Stomach (tissue), 9 donors: Measurements from ENCODE around the gene FARSB. TPM values are rescaled to one million over a fixed set of nuclear protein-coding genes. Genes with fewer than 3 reads are reported as not detected.

Experiments used
- DNase-seq, 2 donors: peaks; one replicate each; pipeline versions ENCODE4 v3.0.0 to v3.0.0-alpha.2; 2013 to 2019
- H3K27ac ChIP-seq, 5 donors: fragments of 200-600 bp in 4 of 5; sonication (generic) in 4 of 5; one replicate each; pipeline ENCODE4 v1.5.1; 2013 to 2019; ENCODE audit warnings: mild to moderate bottlenecking in 1 of 5, moderate library complexity in 1 of 5
- H3K27me3 ChIP-seq, 3 donors: fragments of 200-600 bp; sonication (generic); one replicate each; pipeline ENCODE4 v1.5.1; 2017 to 2019; ENCODE audit warnings: mixed run types in 1 of 3
- H3K36me3 ChIP-seq, 4 donors: fragments of 200-600 bp; sonication (generic); 1 replicate in 3 of 4; 2 replicates in 1 of 4; pipeline ENCODE4 v1.5.1; 2016 to 2019
- H3K4me1 ChIP-seq, 4 donors: fragments of 200-600 bp; sonication (generic); one replicate each; pipeline ENCODE4 v1.5.1; 2016 to 2019
- H3K4me3 ChIP-seq, 4 donors: fragments of 200-600 bp; sonication (generic) in 3 of 4; one replicate each; pipeline ENCODE4 v1.5.1; 2016 to 2019; ENCODE audit warnings: mild to moderate bottlenecking in 1 of 4
- H3K9me3 ChIP-seq, 4 donors: fragments of 200-600 bp; sonication (generic); one replicate each; pipeline ENCODE4 v1.5.1; 2016 to 2019
- EP300 ChIP-seq: sonication (generic); formaldehyde crosslinking; IDR thresholded peaks from one replicate; pipeline ENCODE4 v1.6.1; 2017; ENCODE audit warnings: antibody characterized with exemption
- POLR2A ChIP-seq, 4 donors: fragments of 450-650 bp; IDR thresholded peaks; one replicate each; pipeline ENCODE4 v1.6.1; 2016; ENCODE audit warnings: antibody characterized with exemption in 4 of 4, control low read depth in 2 of 4, mild to moderate bottlenecking in 1 of 4, moderate library complexity in 1 of 4
- POLR2AphosphoS5 ChIP-seq, 3 donors: sonication (generic); formaldehyde crosslinking; IDR thresholded peaks; one replicate each; pipeline ENCODE4 v1.6.1; 2016; ENCODE audit warnings: antibody characterized with exemption in 3 of 3
- WGBS, 5 donors: extraction: QIAGEN DNeasy Blood & Tissue Kit in 3 of 5; methylation state at CpG; one replicate each; pipeline versions ENCODE4 v1.1.5 to v1.1.7; 2013 to 2018; 5-methylcytosine and 5-hydroxymethylcytosine counted together
- intact Hi-C: fragments of 100-400 bp; cut with DNase I; formaldehyde crosslinking; loops from one replicate; pipeline ENCODE4 v1.15.1; 2023; ENCODE audit warnings: low total_unique reads
- polyA plus RNA-seq, 3 donors: library from polyadenylated mRNA; stranded (reverse); fragments of 200-250 nt; gene quantifications; one replicate each; pipeline ENCODE4 v1.2.3, GENCODE V29; 2013
- total RNA-seq, 5 donors: library from RNA; depleted of rRNA; stranded (reverse); fragments of >200 nt; gene quantifications; one replicate each; pipeline versions ENCODE4 v1.1.0 to v1.2.3, GENCODE V29; 2014 to 2016
- TF ChIP-seq, protein P1 (sequence below), 7 experiments: fragments of 450-650 bp in 4 of 7; fragments of 200-600 bp in 3 of 7; sonication (generic) in 3 of 7; IDR thresholded peaks; one replicate each; pipeline ENCODE4 v1.5.1; 2016 to 2019; ENCODE audit warnings: antibody characterized with exemption in 7 of 7, control low read depth in 2 of 7, mild to moderate bottlenecking in 1 of 7
- donor health status: healthy with polysubstance abuse.
- donor health status: Bipolar disorder and iron deficiency.
- donor health status: healthy.

The FARSB gene
- total and polyA plus RNA-seq, 8 donors = 1.4 to 26.3 (median 13.8) TPM

DNA sequence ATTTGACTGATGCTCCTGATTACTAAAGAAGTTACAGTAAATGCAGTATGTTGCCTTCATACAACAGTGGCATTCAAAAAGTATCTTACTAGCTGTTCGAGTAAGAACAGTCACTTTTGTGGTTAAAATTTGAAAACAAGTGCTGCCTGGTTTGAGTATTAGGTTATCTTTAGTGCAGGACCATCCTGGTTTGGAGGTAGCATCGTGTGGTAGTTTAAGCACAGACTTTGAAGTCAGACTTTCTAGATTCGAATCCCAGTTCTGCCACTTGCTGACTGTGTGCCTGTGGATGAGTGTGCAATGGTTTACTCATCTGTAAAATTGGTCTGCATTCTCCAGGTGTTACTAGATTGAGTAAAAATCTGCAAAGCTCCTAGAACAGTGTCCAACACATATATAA lies 134.8 kb downstream of the FARSB start:
- no peak for DNase-seq
- TF ChIP-seq POLR2A (IDR thresholded peaks at IDR 0.05) = no peak
- TF ChIP-seq, protein P1, sequence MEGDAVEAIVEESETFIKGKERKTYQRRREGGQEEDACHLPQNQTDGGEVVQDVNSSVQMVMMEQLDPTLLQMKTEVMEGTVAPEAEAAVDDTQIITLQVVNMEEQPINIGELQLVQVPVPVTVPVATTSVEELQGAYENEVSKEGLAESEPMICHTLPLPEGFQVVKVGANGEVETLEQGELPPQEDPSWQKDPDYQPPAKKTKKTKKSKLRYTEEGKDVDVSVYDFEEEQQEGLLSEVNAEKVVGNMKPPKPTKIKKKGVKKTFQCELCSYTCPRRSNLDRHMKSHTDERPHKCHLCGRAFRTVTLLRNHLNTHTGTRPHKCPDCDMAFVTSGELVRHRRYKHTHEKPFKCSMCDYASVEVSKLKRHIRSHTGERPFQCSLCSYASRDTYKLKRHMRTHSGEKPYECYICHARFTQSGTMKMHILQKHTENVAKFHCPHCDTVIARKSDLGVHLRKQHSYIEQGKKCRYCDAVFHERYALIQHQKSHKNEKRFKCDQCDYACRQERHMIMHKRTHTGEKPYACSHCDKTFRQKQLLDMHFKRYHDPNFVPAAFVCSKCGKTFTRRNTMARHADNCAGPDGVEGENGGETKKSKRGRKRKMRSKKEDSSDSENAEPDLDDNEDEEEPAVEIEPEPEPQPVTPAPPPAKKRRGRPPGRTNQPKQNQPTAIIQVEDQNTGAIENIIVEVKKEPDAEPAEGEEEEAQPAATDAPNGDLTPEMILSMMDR (IDR thresholded peaks at IDR 0.05) = no peak
- TF ChIP-seq POLR2AphosphoS5 (IDR thresholded peaks at IDR 0.05) = no peak
- TF ChIP-seq EP300 = no peak
- H3K9me3 ChIP-seq = no peaks in the 10 kb centered on the region
- no peaks in the 10 kb centered on the region for H3K27me3 ChIP-seq
- H3K4me1 ChIP-seq = peaks cover 0 to 14% (median 6%) of the 10 kb centered on the region in 4 donors
- 82 to 88% (median 83%) methylated on average over 3 of the region's 3 CpGs for WGBS, 5 donors
- peaks cover 0 to 19% (median 9%) of the 10 kb centered on the region in 4 donors for H3K36me3 ChIP-seq
- intact Hi-C loops = no loop called here
- no peak overlapping the region for H3K4me3 ChIP-seq
- H3K27ac ChIP-seq = no peak overlapping the region

Other genes with a start within 250 kb of the FARSB start
- gene SGPP2, start 231.5 kb downstream of the FARSB start, total RNA-seq = 10 to 100 TPM; 18.2 to 50.4 (median 27.4) TPM
- gene SGPP2, start 231.5 kb downstream of the FARSB start, polyA plus RNA-seq = 1 to 10 TPM; 1.7 to 3.9 (median 2.3) TPM
- 1 to 10 TPM in 1 of 5 donors, not detected in 4; 1.8 TPM for gene MOGAT1, start 15.6 kb upstream of the FARSB start, total RNA-seq
- gene MOGAT1, start 15.6 kb upstream of the FARSB start, polyA plus RNA-seq = under 1 TPM in 1 of 3 donors, not detected in 2; 0.15 TPM
- gene ACSL3, start 204.9 kb upstream of the FARSB start, total RNA-seq = 100 to 1,000 TPM in 2 of 5 donors, 10 to 100 TPM in 3; 13.4 to 234 (median 92.4) TPM
- gene ACSL3, start 204.9 kb upstream of the FARSB start, polyA plus RNA-seq = 10 to 100 TPM; 10.5 to 18.7 (median 17.7) TPM